HG02943 (cell line): ENCODE results near the gene AP2M1.

Experiments
- ATAC-seq: cut with Tn5 transposase; IDR thresholded peaks from one replicate; pipeline ENCODE4 v1.9.1; 2021; ENCODE audit warnings: mild to moderate bottlenecking, low read depth, moderate library complexity; ENCODE audit not compliant: unreplicated experiment

AP2M1 gene

GRCh38 chr3:184218814-184219213, 44.2 kb downstream of the AP2M1 start:
- ATAC-seq, result no peak

GRCh38 chr3:184222521-184222920, 47.9 kb downstream of the AP2M1 start:
- ATAC-seq, result no peak

GRCh38 chr3:184223946-184224345, 49.3 kb downstream of the AP2M1 start:
- ATAC-seq, result no peak

GRCh38 chr3:184227481-184227935, 52.9 kb downstream of the AP2M1 start:
- ATAC-seq, result no peak

- no peak for ATAC-seq
Measured at GRCh38 chr3:184228376-184229137, 53.9 kb downstream of the AP2M1 start.

GRCh38 chr3:184229394-184230080, 54.9 kb downstream of the AP2M1 start, which contains the start of gene VWA5B2:
Gene VWA5B2, plus strand, starts transcription at chr3:184229585. Its CDS starts 944 bp downstream, at chr3:184230529.
- ATAC-seq, result peak; percentile 61

- ATAC-seq, result no peak
Measured at GRCh38 chr3:184230081-184230602, 55.5 kb downstream of the AP2M1 start.

GRCh38 chr3:184230603-184231528, 56.2 kb downstream of the AP2M1 start:
- no peak for ATAC-seq

- ATAC-seq, result no peak
Measured at GRCh38 chr3:184231671-184232070, 57.0 kb downstream of the AP2M1 start.

- no peak for ATAC-seq
Measured at GRCh38 chr3:184233127-184233843, 58.6 kb downstream of the AP2M1 start.
